Measurements from ENCODE around the gene HRH2. TPM values are rescaled to one million over a fixed set of nuclear protein-coding genes. Genes with fewer than 3 reads are reported as not detected.
A peak's percentile ranks its signal among the peaks of the same experiment; 100 is the strongest.

The HRH2 gene
- total RNA-seq, 1 donor from 2014 or later, result 7.5 TPM

GRCh38 chr5:175696139-175696854, 38.4 kb downstream of the HRH2 start:
- Histone ChIP-seq H3K36me3 (no peaks in the 10 kb centered on the region), H3K4me1 (peaks cover 3% of the 10 kb centered on the region in 2 donors), H3K27ac (no peak overlapping the region), H3K9me3 (no peaks in the 10 kb centered on the region), H3K4me3 (no peak overlapping the region), H3K27me3 (no peaks in the 10 kb centered on the region)
- intact Hi-C loops (cut with DNase I), result no loop called here
- peak; percentile 40 to 83 for DNase-seq (ENCODE audit: low spot score in 2 of 2)
- peak; percentile 16 to 46 (median 43) for TF ChIP-seq CTCF (IDR thresholded peaks at IDR 0.05)

GRCh38 chr5:175696855-175697198, 39.0 kb downstream of the HRH2 start:
- Histone ChIP-seq H3K4me3 (no peak overlapping the region), H3K27me3 (no peaks in the 10 kb centered on the region), H3K27ac (no peak overlapping the region), H3K9me3 (no peaks in the 10 kb centered on the region), H3K36me3 (no peaks in the 10 kb centered on the region), H3K4me1 (peaks cover 3% of the 10 kb centered on the region in 2 donors)
- DNase-seq (ENCODE audit: low spot score in 2 of 2), result no peak
- intact Hi-C loops (cut with DNase I), result no loop called here
- TF ChIP-seq CTCF (IDR thresholded peaks at IDR 0.05), result no peak

- no peak for TF ChIP-seq CTCF (IDR thresholded peaks at IDR 0.05)
- Histone ChIP-seq H3K36me3 (no peaks in the 10 kb centered on the region), H3K4me3 (no peak overlapping the region), H3K4me1 (peaks cover 0 to 2% of the 10 kb centered on the region in 2 donors), H3K27ac (no peak overlapping the region), H3K27me3 (no peaks in the 10 kb centered on the region), H3K9me3 (no peaks in the 10 kb centered on the region)
- no peak for DNase-seq (ENCODE audit: low spot score in 2 of 2)
- intact Hi-C loops (cut with DNase I), result no loop called here
Observed at GRCh38 chr5:175697846-175698245, 40.0 kb downstream of the HRH2 start.

- H3K4me1 ChIP-seq, result no peaks in the 10 kb centered on the region
- no peak overlapping the region for H3K4me3 ChIP-seq
- intact Hi-C loops (cut with DNase I), result no loop called here
- no peaks in the 10 kb centered on the region for H3K27me3 ChIP-seq
- TF ChIP-seq CTCF (IDR thresholded peaks at IDR 0.05), result no peak
- no peak overlapping the region for H3K27ac ChIP-seq
- no peaks in the 10 kb centered on the region for H3K36me3 ChIP-seq
- no peak for DNase-seq (ENCODE audit: low spot score in 2 of 2)
- H3K9me3 ChIP-seq, result no peaks in the 10 kb centered on the region
Observed at GRCh38 chr5:175698401-175699115, 40.7 kb downstream of the HRH2 start.

GRCh38 chr5:175700991-175701390, 43.1 kb downstream of the HRH2 start:
- DNase-seq (ENCODE audit: low spot score in 2 of 2), result peak in 1 of 2 donors; percentile 37
- intact Hi-C loops (cut with DNase I), result no loop called here

More at GRCh38 chr5:175700991-175701390, 43.1 kb downstream of the HRH2 start:
- Histone ChIP-seq H3K27me3 (no peaks in the 10 kb centered on the region), H3K9me3 (no peaks in the 10 kb centered on the region), H3K4me3 (no peak overlapping the region), H3K36me3 (no peaks in the 10 kb centered on the region), H3K4me1 (no peaks in the 10 kb centered on the region), H3K27ac (no peak overlapping the region)
- TF ChIP-seq CTCF (IDR thresholded peaks at IDR 0.05), result peak in 2 of 3 experiments; percentile 14 to 47
